CD4-positive, alpha-beta T cell treated with Interleukin-4 for 4 hours (primary cell): ENCODE results near the gene GPR183.
A peak's percentile ranks its signal among the peaks of the same experiment; 100 is the strongest.

Source experiments
- DNase-seq: peaks from one replicate; pipeline ENCODE4 v3.0.0-alpha.2; 2020

The GPR183 gene

DNA sequence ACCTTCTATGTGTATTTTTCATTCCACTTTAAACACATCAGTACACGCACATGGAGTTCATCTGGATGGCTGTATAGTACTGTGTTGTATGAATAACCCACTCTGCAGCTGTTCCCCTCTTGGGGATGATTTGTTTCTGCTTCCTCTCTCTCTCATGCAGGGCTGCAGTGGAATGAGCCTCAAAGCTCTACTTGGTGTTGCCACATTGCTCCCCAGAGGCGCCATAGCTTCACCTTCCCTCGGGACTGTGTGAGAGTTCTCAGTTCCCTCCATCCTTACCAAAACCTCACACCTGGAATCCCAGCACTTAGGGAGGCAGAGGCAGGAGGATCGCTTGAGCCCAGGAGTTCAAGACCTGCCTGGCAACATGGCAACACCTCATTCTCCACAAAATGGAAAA lies 28.4 kb upstream of the GPR183 start:
- DNase-seq, result no peak

DNA sequence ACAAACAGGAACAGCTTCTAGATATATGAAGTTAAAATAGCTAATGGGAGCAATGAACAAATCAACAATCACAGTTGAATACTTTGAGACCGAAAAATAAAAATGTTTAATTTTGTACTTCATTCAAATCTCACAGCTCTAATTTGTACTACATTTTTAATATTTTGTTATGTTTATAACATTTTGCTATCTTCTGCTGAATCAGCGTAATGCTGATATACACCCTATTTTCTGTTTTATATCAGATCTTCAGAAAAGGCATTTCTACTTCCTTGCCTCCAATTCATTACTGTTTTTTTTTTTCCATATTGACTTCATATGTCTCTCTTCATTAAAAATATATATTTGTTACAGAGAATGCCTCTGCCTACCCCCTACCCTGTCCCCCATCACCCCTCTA lies 27.9 kb upstream of the GPR183 start:
- DNase-seq, result no peak

GRCh38 chr13:99334221-99334620 lies 27.0 kb upstream of the GPR183 start:
- DNase-seq, result no peak

DNA sequence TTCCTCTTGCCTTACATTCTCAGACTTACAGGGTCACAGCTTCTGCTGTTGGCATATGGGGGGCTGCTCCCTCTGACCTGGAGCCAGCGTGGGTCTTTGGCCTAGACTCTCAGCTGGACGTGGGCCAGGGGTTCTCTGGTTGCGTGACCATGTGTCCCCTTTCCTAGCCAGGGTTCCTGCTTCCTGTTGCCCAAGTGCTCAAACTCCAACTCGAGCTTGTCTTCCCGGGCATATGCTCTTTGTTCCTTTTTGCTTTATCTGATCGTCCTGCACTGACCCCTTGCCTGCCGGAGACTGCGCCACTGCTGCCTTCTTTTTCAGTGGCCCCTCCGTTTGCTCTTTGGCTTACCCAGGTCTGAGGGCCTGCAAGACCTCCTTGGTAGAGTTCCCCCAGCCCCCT lies 25.3 kb upstream of the GPR183 start:
- DNase-seq, result no peak

DNA sequence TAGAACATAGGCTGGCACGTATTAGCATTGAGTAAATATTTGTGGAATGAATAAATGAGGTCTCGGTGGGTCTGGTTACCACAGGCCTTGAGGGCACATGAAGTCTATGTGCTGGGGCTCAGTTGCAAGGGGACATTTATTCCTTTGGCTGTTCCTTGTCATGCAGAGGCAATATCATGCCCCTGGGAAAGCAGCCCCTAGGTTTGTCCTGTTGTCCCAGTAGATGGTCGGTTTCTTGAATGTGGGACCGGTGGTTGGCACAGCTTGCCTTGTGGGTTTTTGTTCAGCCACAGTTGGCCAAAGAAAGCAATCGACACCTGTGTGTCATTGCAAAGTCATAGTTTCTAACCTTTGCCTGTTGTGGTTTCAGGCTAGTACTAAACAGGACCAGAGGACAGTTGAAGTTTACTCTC lies 24.7 kb upstream of the GPR183 start:
- no peak for DNase-seq

- no peak for DNase-seq
These were observed 23.7 kb upstream of the GPR183 start for GRCh38 chr13:99330942-99331341.

DNA sequence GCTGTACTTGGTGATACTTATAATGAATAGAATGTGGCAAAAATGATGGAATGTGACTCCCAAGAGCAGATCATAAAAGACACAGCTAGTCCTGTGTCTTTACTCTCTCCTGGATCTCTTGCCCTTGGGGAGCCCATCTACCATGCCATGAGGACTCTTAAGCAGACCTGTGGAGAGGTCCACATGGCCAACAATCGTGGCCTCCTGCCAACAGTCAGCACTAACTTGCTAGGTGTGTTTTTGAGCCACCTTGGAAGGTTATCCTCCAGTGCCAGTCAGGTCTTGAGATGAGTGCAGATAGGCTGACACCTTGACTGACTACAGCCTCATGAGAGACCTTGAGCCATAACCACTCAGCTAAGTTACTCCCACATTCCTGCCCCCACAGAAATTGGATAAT lies 22.3 kb upstream of the GPR183 start:
- no peak for DNase-seq

- DNase-seq, result no peak
These were observed 20.6 kb upstream of the GPR183 start for GRCh38 chr13:99327761-99328160.

DNA sequence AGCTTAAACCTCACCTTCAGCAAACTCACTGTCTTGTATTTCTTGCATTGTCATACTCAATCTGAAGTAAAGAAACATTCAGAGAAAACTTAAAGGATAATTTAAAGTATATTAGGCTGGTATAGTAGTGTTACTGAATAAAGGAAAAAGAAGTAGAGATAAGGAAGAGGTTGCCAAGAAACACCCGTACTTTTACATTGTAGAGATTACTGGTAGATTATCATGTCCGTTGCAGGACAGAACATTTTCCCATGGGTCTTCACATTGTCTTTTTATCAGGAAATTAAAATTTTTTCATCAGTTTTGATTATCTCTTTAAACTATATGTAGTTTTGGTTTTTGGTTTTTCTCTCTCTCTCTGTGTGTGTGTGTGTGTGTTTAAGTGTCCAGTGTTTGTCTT lies 19.9 kb upstream of the GPR183 start:
- no peak for DNase-seq

DNA sequence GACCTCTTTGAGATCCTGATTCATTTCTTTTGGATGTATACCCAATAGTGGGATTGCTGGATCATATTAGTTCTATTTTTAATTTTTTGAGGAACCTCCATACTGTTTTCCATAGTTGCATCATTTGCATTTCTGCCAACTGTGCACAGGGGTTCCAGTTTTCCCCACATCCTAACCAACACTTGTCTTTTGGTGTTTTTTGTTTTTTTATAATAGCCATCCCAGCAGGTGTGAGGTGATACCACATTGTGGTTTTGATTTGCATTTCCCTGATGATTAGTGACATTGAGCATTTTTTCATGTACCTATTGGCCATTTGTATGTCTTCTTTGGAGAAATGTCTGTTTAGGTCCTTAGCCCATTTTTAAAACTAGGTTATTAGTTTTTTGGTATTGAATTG lies 18.8 kb upstream of the GPR183 start:
- DNase-seq, result no peak

DNA sequence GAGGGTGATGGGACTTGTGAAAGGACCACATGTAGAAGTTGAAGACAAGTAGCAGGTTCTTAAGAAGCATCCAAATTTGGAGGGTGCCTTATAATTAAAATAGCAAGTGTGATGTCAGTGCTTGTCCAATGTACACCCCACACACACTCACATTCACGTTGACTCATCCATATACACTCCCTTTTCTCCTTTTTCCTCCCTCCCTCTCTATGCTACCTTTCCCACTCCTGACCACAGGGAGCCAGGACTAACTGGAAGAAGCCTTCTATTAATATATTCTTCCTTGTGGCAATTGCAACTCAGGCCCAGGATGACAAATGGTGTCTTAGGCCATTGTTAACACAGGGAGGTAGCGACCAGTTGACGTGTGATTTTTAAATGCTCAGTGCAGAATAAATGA lies 16.3 kb upstream of the GPR183 start:
- no peak for DNase-seq

GRCh38 chr13:99322297-99323103 lies 15.3 kb upstream of the GPR183 start:
- DNase-seq, result peak; percentile 89

DNA sequence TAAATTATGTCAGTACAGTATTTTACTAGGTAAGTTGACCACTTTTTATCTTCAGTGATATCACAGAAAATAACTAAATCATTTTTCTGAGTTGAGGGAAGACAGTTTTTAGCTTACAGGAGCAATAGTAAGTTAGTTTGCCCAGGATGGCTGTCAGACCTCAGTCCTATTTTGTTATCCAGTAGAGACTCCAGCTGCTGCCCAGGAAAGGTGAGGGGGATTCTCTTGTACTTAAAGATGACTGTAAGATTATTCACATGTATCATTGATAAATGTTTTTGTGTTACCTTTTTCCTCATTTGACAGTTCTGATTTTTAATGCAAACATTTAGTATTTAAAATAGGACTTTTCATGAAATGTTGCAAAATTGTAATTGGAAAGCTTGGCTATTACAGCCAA lies 14.5 kb upstream of the GPR183 start:
- no peak for DNase-seq

DNA sequence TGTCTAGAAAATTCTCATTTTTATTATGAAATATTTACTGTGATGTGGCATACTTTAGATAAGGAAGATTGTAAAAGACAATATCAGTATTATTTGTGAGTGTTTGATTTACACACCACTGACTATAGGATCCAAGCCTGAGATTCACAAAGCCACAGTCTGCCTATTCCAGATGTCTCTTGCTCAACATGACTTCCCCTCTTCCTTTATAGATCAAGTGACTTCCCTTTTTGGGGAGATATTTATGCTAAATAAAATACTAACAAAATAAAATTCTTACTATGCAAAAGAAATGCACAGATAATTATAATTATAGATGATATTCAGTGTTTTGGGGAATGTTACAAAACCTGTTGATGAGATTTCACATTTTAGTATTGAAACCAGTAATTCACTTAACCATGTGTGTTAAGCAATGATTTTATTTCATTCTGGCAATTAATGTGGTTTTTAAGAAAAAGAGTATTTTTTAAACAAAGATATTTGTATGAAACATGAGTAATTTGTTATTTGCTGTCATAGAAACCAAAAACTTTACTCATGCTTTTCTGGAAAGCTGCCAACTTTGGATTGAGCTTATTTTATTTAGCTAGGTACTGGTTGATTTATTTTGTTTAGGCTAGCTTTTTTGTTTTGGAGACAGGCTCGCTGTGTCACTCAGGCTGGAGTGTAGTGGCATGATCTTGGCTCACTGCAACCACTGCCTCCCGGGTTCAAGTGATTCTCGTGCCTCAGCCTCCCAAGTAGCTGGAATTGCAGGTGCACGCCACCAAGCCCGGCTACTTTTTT lies 13.7 kb upstream of the GPR183 start:
- peak; percentile 96 for DNase-seq

DNA sequence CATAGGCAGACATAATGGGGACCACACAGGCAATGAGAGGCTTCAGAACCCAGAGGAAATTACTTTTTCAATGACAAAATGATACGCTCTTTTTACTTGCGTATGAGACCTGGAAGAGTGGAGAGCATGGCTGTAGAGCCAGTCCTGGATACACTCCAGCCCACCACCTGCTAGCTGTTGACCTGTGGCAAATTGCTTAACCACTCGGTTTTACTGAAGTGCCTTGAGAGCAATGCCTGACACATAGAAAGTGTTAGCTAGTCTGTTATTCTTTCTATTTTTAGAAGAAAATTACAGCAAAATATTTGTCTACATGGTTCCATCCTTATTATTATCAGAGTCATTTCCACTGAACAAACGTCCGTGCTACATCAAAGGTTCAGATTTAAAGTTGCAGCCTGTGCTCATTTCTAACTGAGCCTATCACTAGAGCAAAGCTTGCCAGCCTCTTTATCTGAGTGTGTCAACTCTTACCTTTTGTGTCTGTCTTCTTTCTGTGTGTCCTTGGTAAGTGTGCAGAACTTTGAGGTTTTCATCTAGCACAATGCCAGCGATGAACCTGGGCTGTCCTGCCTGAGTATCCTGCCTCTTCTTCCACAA lies 9.6 kb upstream of the GPR183 start:
- DNase-seq, result peak; percentile 73

GRCh38 chr13:99316224-99316623 lies 9.0 kb upstream of the GPR183 start:
- DNase-seq, result no peak

DNA sequence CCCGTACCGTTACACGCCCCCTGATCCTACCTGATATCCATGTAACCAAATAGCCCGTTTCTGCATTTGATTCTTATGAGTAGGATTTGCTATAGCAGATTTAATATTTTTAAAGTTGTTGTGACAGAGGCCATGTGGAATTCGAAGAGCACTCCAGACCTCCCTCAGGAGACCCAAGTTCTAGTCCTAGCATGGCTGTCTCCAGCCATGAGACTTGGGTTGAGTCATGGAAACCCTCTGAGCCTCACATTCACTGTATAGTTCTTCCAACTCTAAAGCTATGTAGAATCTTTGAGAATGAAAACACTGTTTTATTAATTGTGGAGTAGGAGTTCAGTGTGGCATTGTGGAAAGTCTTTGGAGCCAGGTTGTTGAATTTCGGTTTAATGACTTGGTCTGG lies 8.0 kb upstream of the GPR183 start:
- DNase-seq, result no peak

GRCh38 chr13:99314640-99315176 lies 7.5 kb upstream of the GPR183 start:
- peak; percentile 87 for DNase-seq

GRCh38 chr13:99313941-99314340 lies 6.7 kb upstream of the GPR183 start:
- no peak for DNase-seq

DNA sequence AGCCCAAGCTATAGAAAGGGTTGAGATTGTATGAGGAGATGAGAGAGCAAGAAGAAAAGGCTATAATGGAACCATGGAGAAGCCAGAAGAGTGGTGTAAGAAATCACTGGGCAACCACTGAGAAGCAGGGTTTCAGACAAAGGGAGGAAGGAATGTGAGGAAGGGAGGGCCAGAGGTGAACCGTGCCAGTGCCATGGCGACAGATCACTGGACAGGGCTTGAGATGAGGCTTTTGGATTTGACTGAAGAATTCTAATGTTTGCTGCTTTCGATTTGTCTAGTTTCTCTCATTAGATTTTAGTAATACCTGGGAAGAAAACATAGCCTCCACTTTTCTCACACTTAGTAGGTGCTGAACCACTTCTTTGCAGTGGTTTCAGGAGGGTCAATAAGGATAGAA lies 6.3 kb upstream of the GPR183 start:
- no peak for DNase-seq

GRCh38 chr13:99312493-99312883 lies 5.3 kb upstream of the GPR183 start:
- DNase-seq, result no peak

DNA sequence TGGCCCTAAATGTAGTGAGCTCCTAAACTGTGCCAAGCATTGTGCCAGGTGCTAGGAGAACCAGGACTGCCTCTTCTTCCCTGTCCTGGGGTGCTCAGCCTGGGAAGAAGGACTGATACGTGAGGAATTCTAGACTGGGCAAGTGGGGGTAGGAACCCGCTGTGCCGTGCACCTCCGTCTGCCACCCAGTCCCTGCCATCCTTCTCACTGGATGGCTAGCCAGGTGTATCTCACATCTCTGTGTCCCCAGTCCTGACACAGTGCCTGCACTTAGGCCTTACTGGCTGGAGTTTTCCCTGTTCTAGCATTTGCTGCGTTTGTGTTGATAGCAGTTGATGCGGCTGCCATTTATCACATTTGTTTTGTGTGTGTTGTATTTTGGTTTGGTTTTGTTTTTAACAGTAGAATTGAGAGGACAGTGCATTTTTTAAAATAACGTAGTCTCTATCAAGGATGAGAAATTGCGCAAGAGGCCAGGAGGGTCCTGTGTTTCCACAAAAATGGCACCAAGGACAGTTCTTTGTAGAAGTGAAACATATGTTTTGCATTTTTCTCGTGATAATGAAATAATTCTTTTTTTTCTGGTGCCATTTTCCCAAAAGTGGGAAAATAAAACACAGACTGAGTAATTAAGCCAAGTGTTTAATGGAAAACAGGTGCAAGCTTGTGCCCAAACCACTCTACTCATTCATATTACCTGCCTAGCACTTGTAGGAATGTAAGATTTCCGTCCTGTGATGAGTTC lies 4.7 kb upstream of the GPR183 start:
- DNase-seq, result no peak

DNA sequence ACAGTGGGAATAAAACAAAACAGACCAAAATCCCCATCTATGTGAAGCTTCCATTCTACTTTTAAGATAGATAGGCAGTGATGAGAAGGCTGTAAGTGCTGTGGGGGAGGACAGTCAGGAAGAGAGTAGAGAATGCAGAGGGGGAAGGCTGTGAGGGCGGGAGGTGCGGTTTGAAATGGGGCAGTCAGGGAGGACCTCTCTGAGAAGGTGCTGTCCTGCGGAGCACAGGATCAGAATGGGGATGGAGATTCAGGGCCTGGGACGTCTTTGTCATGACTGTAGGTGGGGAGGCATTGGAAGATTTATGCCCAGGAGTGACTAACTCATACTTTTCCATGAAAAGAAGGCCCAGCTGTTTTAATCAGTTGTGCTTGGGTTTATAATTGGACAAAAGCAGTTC lies 3.9 kb upstream of the GPR183 start:
- DNase-seq, result no peak
